A172 (cell line): ENCODE measurements around the gene TADA2A. TPM values are rescaled to one million over a fixed set of nuclear protein-coding genes. Genes with fewer than 3 reads are reported as not detected.

Experiments
- DNase-seq: peaks from one replicate; pipeline ENCODE4 v3.0.0-alpha.2; 2015; ENCODE audit warnings: low spot score
- total RNA-seq: library from RNA; depleted of rRNA; stranded (reverse); fragments of >200 nt; shearing (Covaris generic); gene quantifications from 2 replicates; pipeline ENCODE4 v1.2.3, GENCODE V29; 2014; rRNA removed

Gene TADA2A
- total RNA-seq, 1 experiment from 2014 or later: 29.1 TPM

- DNase-seq: peak; percentile 49
Observed at GRCh38 chr17:37527249-37527851, 120.7 kb downstream of the TADA2A start.

Other genes with a start within 250 kb of the TADA2A start
- gene C17orf78, start 30.9 kb upstream of the TADA2A start, total RNA-seq: not detected in 2 replicates
- 41.7 and 52.6 TPM in 2 replicates for gene ACACA, start 50 bp upstream of the TADA2A start, total RNA-seq
- 124 and 151 TPM in 2 replicates for gene DUSP14, start 83.0 kb downstream of the TADA2A start, total RNA-seq
- gene SYNRG, start 202.5 kb downstream of the TADA2A start, total RNA-seq: 7.4 and 9.0 TPM in 2 replicates
- 45.9 and 59.3 TPM in 2 replicates for gene DDX52, start 236.6 kb downstream of the TADA2A start, total RNA-seq